SH-SY5Y (cell line): ENCODE measurements around the gene ZNHIT1.

Experiments
- GATA2 ChIP-seq: IDR thresholded peaks from 2 replicates; pipeline ENCODE4 v1.6.1; 2011; ENCODE audit warnings: mild to moderate bottlenecking, low read depth, low read length
- GATA3 ChIP-seq: IDR thresholded peaks from 2 replicates; pipeline ENCODE4 v1.6.1; 2011; ENCODE audit warnings: low read depth, mild to moderate bottlenecking, low read length, moderate library complexity

ZNHIT1 gene

GRCh38 chr7:101217388-101218235, at the start of gene ZNHIT1, which contains the start of gene PLOD3:
Gene ZNHIT1, plus strand, starts transcription at chr7:101218165. Its CDS starts 31 bp downstream, at chr7:101218196.
Gene PLOD3, minus strand, starts transcription at chr7:101217581. Its CDS starts 307 bp downstream, at chr7:101217274.
- no peak for TF ChIP-seq GATA2
- no peak for TF ChIP-seq GATA3

GRCh38 chr7:101168412-101169049, 49.4 kb upstream of the ZNHIT1 start:
- TF ChIP-seq GATA2 (no peak), GATA3 (no peak)

DNA sequence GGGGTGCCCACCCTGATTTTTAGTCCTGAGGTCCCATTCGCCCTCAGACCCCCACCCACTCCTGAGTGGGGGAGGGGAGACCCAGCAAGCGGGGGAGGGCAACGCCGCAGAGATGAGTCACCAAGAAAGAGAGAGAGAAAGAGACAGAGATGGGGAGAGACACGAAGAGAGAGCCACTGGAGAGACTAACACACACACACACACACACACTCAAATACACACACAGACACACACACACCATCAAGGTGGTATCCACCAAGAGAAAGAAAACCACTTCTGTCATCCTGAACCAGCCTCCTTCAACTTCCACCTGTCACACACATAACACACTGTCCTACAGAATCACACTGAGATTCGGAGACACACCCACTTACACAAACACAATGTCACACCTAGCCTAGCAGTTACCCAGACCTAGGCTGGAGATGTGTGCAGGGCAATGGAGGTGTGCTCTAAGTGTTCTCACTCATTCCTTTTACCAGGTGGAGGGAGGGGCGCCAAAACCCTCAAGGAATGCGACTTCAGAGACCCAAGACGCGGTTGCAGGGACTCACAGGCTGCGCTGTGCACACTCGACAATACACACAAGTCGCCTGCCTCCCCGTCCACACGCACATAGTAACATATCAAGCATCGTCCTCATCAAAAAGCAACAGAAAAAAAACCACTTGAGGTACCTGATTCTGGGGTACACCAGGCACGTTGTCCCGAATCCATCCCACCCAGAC, 48.7 kb upstream of the ZNHIT1 start:
- TF ChIP-seq GATA2 (no peak), GATA3 (no peak)

DNA sequence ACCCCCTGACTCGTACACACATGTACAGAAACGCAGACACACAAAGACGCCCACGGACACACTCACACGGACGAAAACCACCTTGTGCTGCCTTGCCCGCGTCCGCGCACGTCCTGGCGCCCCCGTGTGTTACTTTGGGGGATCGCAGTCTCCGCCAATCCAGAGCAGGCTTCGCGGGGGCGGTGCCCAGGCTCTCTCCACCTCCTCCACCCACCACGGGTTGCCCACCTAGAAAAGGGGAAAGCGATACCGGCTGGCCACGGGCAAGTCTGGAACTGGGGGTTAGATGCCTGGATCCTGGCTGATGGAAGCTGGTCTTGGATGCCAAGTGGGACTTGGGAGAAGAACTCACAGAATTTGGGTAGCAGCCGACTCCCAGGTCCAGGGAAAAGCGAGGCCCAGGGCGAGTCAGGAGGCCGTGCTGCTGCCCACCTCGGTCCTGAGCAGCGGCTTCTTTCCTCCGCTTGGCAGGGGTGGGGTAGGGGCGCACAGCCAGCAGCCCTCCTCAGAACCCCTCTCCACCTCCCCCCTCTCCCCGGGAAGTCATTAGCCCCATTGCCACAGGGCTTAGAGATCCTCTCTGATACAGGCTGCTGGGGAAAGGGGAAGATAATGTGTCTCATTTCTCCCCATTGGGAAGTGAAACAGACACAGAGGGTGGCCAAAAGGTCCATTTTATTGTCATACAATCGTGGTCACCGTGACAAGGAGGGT, 48.0 kb upstream of the ZNHIT1 start:
- TF ChIP-seq GATA3: no peak
- peak; percentile 93 for TF ChIP-seq GATA2

GRCh38 chr7:101170617-101171441, 47.1 kb upstream of the ZNHIT1 start:
- TF ChIP-seq GATA3 (no peak), GATA2 (no peak)

- TF ChIP-seq GATA2: no peak
- TF ChIP-seq GATA3: no peak
These were observed 46.5 kb upstream of the ZNHIT1 start for GRCh38 chr7:101171442-101171837.

DNA sequence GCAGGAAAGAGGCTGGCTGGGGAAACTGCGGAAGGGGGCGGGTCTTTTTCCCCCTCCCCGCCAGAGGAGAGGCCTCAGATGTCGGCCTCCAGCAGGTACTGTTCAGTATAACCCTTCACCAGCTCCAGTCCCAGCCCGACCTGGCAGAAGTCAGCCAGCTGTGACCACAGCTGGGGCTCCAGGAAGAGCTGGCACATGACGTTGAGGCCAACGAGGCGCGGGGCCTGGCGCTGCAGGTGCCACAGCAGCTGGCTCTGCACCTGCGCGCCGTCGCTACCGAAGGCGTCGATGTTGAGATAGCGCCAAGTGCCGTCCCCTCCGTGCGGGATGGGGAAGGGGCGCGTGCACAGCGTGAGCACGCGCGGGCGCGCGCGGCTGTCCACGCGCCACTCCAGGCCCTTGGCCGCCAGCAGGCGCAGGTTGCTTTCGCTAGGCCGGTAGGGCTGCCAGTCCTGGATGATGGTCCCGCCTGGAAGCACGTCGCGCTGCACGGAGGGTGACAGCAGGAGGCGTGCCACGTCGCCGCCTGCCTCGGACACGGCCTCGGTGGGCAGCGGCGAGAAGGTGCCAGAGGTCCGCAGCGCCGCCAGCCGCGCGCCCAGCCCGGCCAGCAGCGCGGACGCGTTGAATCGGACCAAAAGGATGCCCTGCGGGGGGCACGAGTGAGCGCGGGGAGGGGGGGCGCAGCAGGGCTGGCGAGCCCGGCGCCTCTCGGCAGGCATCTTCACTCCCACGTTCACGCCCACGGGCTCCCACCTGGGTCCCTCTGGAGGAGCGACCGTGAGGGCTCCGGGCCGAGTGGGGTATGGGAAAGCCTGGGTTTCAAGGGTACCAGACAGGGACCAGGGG, 45.7 kb upstream of the ZNHIT1 start:
- TF ChIP-seq GATA2 (no peak), GATA3 (no peak)

DNA sequence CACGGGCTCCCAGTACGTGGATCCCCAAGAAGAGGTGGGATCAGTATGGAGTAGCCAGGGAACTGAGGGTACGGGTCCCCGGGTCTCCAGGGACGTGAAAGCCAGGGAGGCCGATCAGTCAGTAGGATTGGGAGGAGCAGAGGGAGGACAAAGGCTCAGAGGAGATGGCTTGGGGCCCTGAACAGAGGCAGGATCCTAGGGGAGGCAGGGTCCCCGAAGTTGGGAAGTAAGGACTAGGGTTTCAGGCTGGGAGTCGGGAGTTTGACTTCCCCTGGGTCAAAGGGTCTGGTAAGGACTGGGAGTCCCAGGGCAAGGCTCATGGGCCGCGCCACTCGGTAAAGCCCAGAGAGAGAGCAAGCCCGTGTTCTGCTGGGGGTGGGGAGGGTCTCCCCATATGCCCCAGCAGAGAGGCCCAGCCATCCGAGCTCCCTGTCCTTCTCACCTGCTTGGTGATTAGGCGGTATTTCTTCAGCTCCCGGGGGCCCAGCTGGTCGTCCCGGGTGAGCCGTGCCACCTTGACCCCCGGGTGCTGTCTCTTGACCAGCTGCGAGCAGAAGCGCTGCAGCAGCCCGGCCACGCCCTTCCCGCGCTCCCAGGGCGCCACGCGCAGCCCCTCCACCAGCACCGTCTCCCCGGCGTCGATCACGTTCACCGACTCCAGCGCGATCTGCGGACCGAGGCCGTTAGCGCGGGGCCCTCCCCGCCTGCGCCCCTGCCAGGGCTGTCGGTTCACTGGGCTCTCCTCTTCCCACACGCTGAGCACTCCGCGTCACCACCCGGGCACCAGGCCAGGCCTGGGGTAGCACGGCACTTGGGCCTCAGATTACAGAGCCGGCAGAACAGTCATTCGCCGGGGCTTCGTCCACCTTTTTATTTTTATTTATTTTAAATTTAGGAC, 44.9 kb upstream of the ZNHIT1 start:
- no peak for TF ChIP-seq GATA2
- TF ChIP-seq GATA3: no peak

DNA sequence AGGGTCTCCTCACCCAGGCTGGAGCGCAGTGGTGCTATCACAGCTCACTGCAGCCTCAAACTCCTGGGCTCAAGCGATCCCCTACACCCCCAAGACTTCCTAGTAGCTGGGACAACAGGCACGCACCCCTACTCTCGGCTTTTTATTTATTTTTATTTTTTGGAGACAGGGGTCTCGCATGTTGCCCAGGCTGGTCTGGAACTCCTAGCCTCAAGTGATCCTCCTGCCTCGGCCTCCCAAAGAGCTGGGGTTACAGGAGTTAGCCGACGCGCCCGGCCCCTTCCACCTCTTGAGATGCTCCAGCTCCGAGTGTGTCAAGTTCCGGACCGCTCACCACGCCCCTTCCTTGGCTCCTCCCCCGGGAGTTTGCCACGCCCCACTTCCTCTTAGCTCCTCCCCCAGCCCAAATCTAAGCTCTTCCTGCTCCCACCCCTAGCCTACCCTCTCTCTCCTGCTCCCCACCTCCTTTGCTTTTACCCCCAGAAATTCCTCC, 44.2 kb upstream of the ZNHIT1 start:
- TF ChIP-seq GATA2 (no peak), GATA3 (no peak)

DNA sequence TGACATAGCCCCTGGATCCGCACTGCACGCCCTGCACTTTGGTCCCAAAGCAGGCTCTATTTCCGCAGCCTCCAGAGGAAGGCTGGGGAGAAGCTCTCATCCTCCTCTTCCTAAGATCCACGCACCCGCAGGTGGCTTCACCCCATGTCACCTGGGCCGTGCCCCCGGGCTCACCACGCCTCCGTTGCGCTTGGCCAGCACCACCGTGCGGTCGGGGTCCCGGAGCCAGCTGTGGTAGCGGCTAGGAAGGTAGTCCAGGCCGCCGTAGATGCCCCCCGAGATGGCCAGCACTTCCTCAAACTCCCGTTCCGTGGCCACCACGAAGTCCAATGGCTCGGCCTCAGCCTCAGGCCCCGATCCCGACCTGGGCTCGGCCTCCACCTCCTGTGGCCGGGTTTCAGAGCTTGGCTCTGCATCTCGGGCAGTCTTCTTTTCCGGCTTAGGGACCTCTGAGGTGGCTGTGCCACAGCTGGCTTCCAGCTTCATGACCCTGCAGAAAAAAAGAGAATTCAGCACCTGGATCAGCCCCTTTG, 43.6 kb upstream of the ZNHIT1 start:
- TF ChIP-seq GATA2 (no peak), GATA3 (no peak)

DNA sequence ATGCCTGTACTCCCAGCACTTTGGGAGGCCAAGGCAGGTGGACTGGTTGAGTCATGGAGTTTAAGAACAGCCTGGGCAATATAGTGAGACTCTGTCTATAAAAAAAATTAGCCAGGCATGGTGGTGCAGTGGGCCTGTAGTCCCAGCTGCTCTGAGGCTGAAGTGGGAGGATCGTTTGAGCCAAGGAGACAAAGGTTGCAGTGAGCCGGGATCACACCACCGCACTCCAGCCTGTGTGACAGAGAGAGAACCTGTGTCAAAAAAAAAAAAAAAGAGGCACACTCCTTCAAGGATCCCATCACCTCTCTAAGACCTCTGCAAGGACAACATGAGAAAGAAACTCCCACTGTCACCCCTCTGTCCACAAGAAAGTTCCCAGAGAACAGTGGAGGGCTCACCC, 42.3 kb upstream of the ZNHIT1 start:
- TF ChIP-seq GATA2: no peak
- TF ChIP-seq GATA3: no peak
